Smooth muscle cell of trachea (primary cell): ENCODE measurements around the gene NOXRED1. TPM values are rescaled to one million over a fixed set of nuclear protein-coding genes. Genes with fewer than 3 reads are reported as not detected.

Source experiments
- total RNA-seq: library from RNA; depleted of rRNA; stranded (reverse); fragments of >200 nt; gene quantifications from 2 replicates; pipeline ENCODE4 v1.2.1, GENCODE V29; 2014

Gene NOXRED1, protein sequence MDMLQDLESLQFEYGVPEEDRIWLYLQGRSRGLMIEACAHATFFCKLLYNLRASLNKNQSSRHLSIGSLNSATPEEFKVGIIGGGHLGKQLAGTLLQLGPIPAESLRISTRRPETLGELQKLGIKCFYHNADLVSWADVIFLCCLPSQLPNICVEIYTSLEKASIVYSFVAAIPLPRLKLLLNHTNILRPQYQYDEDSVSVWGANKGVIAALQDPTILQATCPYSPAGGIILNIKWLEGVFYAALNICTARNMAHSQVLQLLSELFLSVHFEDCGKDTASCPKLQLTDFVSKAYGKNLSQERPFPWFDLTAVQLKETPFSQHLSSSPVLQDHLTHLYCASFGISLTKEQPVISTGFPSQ
- total RNA-seq = 0.17 and 1.0 TPM in 2 replicates

GRCh38 chr14:77423423-77423822, at the start of gene NOXRED1:
NOXRED1 (minus strand) TSS chr14:77423523; CDS start chr14:77422889, 634 bp downstream.

GRCh38 chr14:77457522-77458248, 34.4 kb upstream of the NOXRED1 start, which contains the start of the genes AHSA1 and VIPAS39:
AHSA1 (plus strand) TSS chr14:77458093; CDS start chr14:77458190, 97 bp downstream.
VIPAS39 (minus strand) TSS chr14:77457601; CDS start chr14:77454102, 3,499 bp downstream.

GRCh38 chr14:77376771-77377501, 46.4 kb downstream of the NOXRED1 start, which contains the start of the genes SAMD15 and TMED8:
SAMD15 (plus strand) TSS chr14:77377379; CDS start chr14:77377419, 40 bp downstream.
TMED8 (minus strand) TSS chr14:77377094; CDS start chr14:77377053, 41 bp downstream.

Other genes with a start within 250 kb of the NOXRED1 start
- not detected in 2 replicates for gene TMEM63C, start 241.7 kb downstream of the NOXRED1 start, total RNA-seq
- gene NGB, start 152.3 kb downstream of the NOXRED1 start, total RNA-seq = not detected in 2 replicates
- 12.7 and 14.1 TPM in 2 replicates for gene POMT2, start 102.6 kb downstream of the NOXRED1 start, total RNA-seq
- 31.6 and 35.8 TPM in 2 replicates for gene GSTZ1, start 102.5 kb downstream of the NOXRED1 start, total RNA-seq
- gene TMED8, start 46.4 kb downstream of the NOXRED1 start, total RNA-seq = 6.0 and 6.8 TPM in 2 replicates
- 1.2 and 3.3 TPM in 2 replicates for gene SAMD15, start 46.1 kb downstream of the NOXRED1 start, total RNA-seq
- gene VIPAS39, start 34.1 kb upstream of the NOXRED1 start, total RNA-seq = 30.5 and 38.9 TPM in 2 replicates
- 85.2 and 101 TPM in 2 replicates for gene AHSA1, start 34.6 kb upstream of the NOXRED1 start, total RNA-seq
- not detected in 2 replicates for gene ISM2, start 75.3 kb upstream of the NOXRED1 start, total RNA-seq
- gene SPTLC2, start 193.1 kb upstream of the NOXRED1 start, total RNA-seq = 26.5 and 42.0 TPM in 2 replicates